DMS114 treated with DMSO at 0.1 percent for 48 hours (cell line): Measurements from ENCODE around the gene PCDHA8.
"Not testable (repeated sequence)": the region's sequence is repeated elsewhere in the genome, so short reads cannot be mapped to it uniquely, and the experiment has no call there.

Experiments
- DNase-seq: peaks from one replicate; lab custom pipeline; 2025; ENCODE audit not compliant: unreplicated experiment; lab: John Stamatoyannopoulos, UW

The PCDHA8 gene

DNA sequence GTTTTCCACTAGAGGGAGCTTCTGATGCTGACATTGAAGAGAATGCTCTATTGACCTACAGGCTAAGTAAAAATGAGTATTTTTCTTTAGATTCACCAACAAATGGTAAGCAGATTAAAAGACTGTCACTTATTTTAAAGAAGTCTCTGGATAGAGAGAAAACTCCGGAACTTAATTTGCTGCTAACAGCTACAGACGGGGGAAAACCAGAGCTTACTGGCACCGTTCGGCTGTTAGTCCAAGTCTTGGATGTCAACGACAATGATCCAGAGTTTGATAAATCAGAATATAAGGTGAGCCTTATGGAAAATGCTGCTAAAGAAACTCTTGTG, 28.5 kb downstream of the PCDHA8 start:
- peak; percentile 64 for DNase-seq

DNA sequence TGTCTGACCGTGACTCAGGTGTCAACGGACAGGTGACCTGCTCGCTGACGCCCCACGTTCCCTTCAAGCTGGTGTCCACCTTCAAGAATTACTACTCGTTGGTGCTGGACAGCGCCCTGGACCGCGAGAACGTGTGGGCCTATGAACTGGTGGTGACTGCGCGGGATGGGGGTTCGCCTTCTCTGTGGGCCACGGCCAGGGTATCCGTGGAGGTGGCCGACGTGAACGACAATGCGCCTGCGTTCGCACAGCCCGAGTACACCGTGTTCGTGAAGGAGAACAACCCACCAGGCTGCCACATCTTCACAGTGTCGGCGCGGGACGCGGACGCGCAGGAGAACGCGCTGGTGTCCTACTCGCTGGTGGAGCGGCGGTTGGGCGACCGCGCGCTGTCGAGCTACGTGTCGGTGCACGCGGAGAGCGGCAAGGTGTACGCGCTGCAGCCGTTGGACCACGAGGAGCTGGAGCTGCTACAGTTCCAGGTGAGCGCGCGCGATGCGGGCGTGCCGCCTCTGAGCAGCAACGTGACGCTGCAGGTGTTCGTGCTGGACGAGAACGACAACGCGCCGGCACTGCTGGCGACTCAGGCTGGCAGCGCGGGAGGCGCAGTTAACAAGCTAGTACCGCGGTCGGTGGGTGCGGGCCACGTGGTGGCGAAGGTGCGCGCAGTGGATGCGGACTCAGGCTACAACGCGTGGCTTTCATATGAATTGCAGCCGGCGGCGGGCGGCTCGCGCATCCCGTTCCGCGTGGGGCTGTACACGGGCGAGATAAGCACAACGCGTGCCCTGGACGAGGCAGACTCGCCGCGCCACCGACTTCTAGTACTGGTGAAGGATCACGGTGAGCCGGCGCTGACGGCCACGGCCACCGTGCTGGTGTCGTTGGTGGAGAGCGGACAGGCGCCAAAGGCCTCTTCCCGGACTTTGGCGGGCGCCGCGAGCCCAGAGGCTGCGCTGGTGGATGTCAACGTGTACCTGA, 29.5 kb downstream of the PCDHA8 start:
- no peak for DNase-seq

DNA sequence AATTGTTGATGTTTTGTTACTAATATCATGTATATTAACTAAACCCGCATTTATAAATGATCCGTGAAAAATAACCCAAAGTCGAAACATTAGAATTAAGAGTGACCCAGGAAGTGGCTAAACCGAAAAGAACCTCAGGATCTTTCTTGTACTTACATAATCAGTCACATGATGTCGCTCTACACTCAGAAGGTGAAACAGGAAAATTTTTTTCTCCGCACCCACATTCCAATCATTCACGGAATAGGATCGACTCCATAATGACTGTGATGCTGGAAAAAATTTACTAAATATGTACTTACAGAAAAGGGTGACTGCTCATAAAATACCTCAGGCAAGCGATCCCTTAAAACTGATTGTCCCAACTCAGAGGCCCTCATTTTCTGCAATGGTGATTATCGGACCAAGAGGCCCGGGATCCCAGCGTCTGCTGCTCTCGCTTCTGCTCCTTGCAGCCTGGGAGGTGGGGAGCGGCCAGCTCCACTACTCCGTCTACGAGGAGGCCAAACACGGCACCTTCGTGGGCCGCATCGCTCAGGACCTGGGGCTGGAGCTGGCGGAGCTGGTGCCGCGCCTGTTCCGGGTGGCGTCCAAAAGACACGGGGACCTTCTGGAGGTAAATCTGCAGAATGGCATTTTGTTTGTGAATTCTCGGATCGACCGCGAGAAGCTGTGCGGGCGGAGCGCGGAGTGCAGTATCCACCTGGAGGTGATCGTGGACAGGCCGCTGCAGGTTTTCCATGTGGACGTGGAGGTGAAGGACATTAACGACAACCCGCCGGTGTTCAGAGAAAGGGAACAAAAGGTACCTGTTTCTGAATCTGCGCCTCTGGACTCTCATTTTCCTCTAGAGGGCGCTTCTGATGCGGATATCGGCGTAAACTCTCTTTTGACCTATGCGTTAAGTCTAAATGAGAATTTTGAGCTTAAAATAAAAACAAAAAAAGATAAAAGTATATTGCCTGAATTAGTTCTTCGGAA, 34.4 kb downstream of the PCDHA8 start, which contains the start of gene PCDHA12:
Gene PCDHA12 (plus strand): TSS at position 224 of the 981 bp plus-strand sequence. CDS start 165 bp downstream, at position 389.
- no peak for DNase-seq

DNA sequence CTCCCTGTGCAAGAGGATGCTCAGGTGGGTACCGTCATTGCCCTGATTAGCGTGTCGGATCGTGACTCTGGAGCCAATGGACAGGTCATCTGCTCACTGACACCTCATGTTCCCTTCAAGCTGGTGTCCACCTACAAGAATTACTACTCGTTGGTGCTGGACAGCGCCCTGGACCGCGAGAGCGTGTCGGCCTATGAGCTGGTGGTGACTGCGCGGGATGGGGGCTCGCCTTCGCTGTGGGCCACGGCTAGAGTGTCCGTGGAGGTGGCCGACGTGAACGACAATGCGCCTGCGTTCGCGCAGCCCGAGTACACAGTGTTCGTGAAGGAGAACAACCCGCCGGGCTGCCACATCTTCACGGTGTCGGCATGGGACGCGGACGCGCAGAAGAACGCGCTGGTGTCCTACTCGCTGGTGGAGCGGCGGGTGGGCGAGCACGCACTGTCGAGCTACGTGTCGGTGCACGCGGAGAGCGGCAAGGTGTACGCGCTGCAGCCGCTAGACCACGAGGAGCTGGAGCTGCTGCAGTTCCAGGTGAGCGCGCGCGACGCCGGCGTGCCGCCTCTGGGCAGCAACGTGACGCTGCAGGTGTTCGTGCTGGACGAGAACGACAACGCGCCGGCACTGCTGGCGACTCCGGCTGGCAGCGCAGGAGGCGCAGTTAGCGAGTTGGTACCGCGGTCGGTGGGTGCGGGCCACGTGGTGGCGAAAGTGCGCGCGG, 35.7 kb downstream of the PCDHA8 start:
- not testable (repeated sequence) for DNase-seq

DNA sequence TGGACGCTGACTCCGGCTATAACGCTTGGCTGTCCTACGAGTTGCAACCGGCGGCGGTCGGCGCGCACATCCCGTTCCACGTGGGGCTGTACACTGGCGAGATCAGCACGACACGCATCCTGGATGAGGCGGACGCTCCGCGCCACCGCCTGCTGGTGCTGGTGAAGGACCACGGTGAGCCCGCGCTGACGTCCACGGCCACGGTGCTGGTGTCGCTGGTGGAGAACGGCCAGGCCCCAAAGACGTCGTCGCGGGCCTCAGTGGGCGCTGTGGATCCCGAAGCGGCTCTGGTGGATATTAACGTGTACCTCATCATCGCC, 36.2 kb downstream of the PCDHA8 start:
- DNase-seq = no peak

DNA sequence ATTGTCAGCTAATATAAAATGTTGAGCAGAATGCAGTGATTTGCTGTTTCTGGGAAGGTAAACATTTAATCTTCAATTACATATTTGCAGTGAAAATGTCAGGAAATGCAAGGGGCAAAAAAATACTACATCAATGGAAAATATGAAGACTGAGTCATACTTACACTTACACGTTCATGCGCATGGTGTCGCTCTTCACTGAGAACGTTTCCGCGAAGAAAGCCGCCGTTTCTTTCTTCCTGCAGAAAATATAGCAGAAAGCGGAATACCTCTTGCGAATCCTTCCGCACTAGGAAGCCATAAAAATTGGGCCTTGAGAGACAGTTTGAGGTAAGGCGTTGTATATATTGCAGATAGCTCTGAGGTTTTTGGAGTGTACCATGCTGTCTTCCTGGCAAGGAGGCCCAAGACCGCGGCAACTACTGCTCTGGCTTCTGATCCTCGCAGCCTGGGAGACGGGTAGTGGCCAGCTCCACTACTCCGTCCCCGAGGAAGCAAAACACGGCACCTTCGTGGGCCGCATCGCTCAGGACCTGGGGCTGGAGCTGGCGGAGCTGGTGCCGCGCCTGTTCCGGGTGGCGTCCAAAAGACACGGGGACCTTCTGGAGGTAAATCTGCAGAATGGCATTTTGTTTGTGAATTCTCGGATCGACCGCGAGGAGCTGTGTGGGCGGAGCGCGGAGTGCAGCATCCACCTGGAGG, 41.1 kb downstream of the PCDHA8 start, which contains the start of gene PCDHA13:
Gene PCDHA13 (plus strand): TSS at position 236 of the 702 bp plus-strand sequence. CDS start 145 bp downstream, at position 381.
- DNase-seq = no peak

DNA sequence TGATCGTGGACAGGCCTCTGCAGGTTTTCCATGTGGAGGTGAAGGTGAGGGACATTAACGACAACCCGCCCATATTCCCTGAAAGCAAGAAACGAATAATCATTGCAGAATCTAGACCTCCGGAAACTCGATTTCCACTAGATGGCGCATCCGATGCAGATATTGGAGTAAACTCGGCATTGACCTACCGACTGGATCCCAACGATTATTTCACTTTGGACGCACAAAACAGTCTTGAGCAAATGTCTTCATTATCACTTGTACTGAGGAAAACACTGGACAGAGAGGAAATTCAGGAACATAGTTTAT, 41.6 kb downstream of the PCDHA8 start:
- no peak for DNase-seq

DNA sequence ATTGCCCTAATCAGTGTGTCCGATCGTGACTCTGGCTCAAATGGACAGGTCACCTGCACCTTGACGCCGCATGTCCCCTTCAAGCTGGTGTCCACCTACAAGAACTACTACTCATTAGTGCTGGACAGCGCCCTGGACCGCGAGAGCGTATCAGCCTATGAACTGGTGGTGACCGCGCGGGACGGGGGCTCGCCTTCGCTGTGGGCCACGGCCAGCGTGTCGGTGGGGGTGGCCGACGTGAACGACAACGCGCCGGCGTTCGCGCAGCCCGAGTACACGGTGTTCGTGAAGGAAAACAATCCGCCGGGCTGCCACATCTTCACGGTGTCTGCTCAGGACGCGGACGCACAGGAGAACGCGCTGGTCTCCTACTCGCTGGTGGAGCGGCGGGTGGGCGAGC, 42.4 kb downstream of the PCDHA8 start:
- DNase-seq = no peak

DNA sequence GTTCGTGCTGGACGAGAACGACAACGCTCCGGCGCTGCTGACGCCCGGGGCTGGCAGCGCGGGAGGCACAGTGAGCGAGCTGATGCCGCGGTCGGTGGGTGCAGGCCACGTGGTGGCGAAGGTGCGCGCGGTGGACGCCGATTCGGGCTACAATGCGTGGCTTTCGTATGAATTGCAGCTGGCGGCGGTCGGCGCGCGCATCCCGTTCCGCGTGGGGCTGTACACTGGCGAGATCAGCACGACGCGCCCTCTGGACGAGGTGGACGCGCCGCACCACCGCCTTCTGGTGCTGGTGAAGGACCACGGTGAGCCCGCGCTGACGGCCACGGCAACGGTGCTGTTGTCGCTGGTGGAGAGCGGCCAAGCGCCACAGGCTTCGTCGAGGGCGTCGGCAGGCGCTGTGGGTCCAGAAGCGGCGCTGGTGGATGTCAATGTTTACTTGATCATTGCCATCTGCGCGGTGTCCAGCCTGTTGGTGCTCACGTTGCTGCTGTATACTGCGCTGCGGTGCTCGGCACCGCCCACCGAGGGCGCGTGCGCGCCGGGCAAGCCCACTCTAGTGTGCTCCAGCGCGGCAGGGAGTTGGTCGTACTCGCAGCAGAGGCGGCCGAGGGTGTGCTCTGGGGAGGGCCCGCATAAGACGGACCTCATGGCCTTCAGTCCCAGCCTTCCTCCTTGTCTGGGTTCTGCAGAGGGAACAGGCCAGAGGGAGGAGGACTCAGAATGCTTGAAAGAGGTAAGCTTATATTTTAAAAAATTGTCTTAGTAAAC, 43.1 kb downstream of the PCDHA8 start:
- DNase-seq = no peak
